Activated CD4-positive, alpha-beta T cell treated with anti-CD3 and anti-CD28 coated beads, Interleukin-2, amount 10 ng/mL, durations not matched to agents 7 days and 5 days (primary cell): ENCODE results near the gene CCNT2. TPM values are rescaled to one million over a fixed set of nuclear protein-coding genes. Genes with fewer than 3 reads are reported as not detected.

Experiments used
- CTCF ChIA-PET: fragments of 350-600 bp; sonication (Branson Sonifier 250); formaldehyde crosslinking; loops from one replicate; lab custom pipeline; 2021; ENCODE audit warnings: antibody characterized with exemption; lab: Charles Lee
- POLR2A ChIA-PET: fragments of 350-600 bp; sonication (Branson Sonifier 250); formaldehyde crosslinking; loops from one replicate; lab custom pipeline; 2021; ENCODE audit warnings: antibody characterized with exemption; lab: Charles Lee
- DNase-seq: peaks from one replicate; pipeline ENCODE4 v3.0.0-alpha.2; 2020
- H3K27ac Mint-ChIP-seq: one replicate; pipeline ENCODE4 v1.8.0; 2021; ENCODE audit warnings: mild to moderate bottlenecking, moderate library complexity, mixed read lengths
- H3K27me3 Mint-ChIP-seq: one replicate; pipeline ENCODE4 v1.8.0; 2021; ENCODE audit warnings: mixed read lengths
- H3K36me3 Mint-ChIP-seq: one replicate; pipeline ENCODE4 v1.8.0; 2021; ENCODE audit warnings: low read depth, mixed read lengths
- H3K4me1 Mint-ChIP-seq: one replicate; pipeline ENCODE4 v1.8.0; 2021; ENCODE audit warnings: mixed read lengths
- H3K4me3 Mint-ChIP-seq: one replicate; pipeline ENCODE4 v1.8.0; 2021; ENCODE audit warnings: mild to moderate bottlenecking, moderate library complexity, mixed read lengths
- H3K9me3 Mint-ChIP-seq: one replicate; pipeline ENCODE4 v1.8.0; 2021; ENCODE audit warnings: mixed read lengths
- total RNA-seq, 2 experiments: library from RNA; stranded (reverse); gene quantifications; one replicate each; pipeline ENCODE4 v1.2.3, GENCODE V29; 2021

CCNT2 gene
- total RNA-seq, 2 experiments from 2014 or later: 43.5 to 50.4 TPM

DNA sequence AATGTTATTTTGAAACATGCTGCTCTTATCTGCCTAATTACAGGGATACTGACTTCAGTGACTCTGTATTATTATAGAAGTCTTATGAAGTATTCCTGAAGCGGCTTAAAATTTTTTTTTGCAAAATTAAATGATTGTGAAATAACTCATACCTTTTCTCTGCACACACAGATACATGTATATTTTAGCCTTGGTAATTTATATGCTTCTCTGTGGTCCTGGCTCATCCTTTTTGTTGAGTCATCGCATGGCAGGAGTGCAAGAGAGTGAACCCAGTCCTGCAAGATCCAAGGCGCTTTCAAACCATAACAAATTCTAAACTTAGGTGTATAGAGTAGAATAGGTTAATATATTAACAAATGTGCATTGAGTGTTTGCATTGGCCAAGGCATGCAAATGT is 8.6 kb downstream of the CCNT2 start:
- H3K36me3 Mint-ChIP-seq: peaks cover 42% of the 10 kb centered on the region
- CTCF ChIA-PET: interaction anchor here (2.1 kb wide), 1 partner anchor 10 kb away, joined by 5 read pairs; no protein-coding TSS in a partner anchor
- no peak overlapping the region for H3K27ac Mint-ChIP-seq
- no peaks in the 10 kb centered on the region for H3K9me3 Mint-ChIP-seq
- no peak overlapping the region for H3K4me3 Mint-ChIP-seq
- DNase-seq: no peak
- H3K4me1 Mint-ChIP-seq: peaks cover 54% of the 10 kb centered on the region
- POLR2A ChIA-PET: no interaction called here
- no peaks in the 10 kb centered on the region for H3K27me3 Mint-ChIP-seq

DNA sequence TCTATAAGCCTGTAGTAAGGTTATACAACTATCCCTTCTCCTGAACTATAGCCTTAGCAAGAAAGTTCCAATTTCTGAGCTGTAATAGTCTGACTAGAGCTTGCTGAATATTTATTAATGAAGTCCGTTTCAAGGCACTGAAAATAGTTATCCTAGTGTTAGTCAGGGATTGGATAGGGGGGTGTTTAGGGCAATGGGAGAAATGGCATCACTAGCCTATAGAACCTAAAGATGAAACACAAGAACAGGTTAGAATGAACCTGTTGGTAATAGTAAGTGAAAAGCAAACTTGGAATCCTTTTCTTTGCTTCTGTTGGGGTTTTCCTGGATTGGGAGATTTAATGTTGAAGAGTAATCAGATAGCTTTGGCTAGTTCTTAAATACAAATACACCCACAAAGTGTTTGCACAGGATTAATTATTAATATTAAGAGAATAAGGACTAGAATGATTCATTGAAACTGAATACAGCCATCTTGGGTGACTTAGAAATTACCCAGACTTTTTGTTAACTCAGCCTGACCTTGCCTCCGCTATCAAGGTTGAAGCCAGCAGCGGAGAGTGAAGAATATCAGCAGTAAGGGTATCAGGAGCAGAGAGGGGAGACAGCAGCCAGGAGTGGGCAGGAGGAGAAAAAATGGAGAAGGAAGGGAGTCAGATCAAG is 14.4 kb downstream of the CCNT2 start:
- Mint-ChIP-seq H3K4me1 (peaks cover 47% of the 10 kb centered on the region), H3K9me3 (no peaks in the 10 kb centered on the region), H3K4me3 (no peak overlapping the region), H3K27me3 (no peaks in the 10 kb centered on the region), H3K36me3 (peaks cover 33% of the 10 kb centered on the region), H3K27ac (no peak overlapping the region)
- POLR2A ChIA-PET: no interaction called here
- DNase-seq: no peak
- CTCF ChIA-PET: no interaction called here

DNA sequence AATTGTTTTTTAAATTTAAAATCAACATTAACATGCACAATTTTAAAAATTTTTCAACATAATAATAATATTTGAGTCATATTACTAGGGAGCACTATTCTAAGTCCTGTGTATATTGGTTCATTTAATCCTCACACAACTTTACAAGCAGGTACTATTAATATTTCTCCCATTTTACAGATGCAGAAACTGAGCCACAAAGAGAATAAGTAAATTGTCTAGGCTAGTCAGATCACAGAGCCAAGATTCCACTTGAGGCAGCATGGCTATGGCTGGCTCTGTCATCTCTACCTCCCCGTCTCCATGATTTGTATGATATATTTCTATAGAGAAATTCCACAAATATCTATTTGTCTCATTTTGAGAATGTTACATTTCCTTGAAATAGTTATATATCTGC is 15.1 kb downstream of the CCNT2 start:
- DNase-seq: no peak
- no peak overlapping the region for H3K27ac Mint-ChIP-seq
- no peaks in the 10 kb centered on the region for H3K27me3 Mint-ChIP-seq
- H3K4me3 Mint-ChIP-seq: no peak overlapping the region
- peaks cover 51% of the 10 kb centered on the region for H3K4me1 Mint-ChIP-seq
- peaks cover 39% of the 10 kb centered on the region for H3K36me3 Mint-ChIP-seq
- ChIA-PET POLR2A (no interaction called here), CTCF (no interaction called here)
- no peaks in the 10 kb centered on the region for H3K9me3 Mint-ChIP-seq

DNA sequence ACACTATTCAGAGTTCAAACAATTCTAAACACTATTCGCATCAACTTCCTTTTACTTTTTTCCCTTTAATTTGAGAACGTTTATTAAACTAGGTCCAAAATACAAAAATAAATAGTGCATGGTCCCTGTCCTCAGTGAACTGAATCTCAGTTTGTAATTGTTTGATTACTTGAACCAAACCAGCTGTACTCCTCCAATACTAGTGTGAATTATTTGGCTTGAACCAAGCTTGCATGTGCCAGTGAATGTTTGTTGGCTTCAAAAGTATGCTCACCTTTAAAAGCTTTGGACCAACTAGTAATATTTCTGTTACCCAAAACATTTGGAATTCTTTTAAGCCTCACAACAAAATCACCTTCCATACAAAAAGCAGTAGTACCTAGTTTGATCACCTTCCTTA is 15.5 kb downstream of the CCNT2 start:
- Mint-ChIP-seq H3K4me3 (no peak overlapping the region), H3K27me3 (no peaks in the 10 kb centered on the region), H3K4me1 (peaks cover 51% of the 10 kb centered on the region), H3K9me3 (no peaks in the 10 kb centered on the region), H3K27ac (no peak overlapping the region), H3K36me3 (peaks cover 40% of the 10 kb centered on the region)
- POLR2A ChIA-PET: no interaction called here
- no peak for DNase-seq
- CTCF ChIA-PET: no interaction called here

DNA sequence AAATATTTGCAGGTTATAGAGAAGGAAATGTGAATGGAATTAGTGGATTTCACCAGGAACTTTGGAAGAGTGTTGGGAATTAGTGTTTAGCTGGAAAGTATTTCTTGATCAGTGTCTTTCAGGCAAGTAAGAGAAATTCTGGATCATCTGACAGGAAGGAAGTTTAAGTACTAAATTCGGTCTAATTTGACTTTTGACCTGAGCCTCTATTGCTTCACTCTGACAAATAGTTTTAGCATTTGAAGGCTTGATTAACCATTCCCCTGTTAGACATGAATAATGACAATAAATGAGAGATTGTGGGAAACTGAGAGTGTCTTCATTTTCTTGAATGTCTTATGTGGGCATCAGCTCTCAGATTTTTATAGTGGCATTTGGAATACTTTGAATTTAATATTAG is 16.0 kb downstream of the CCNT2 start:
- CTCF ChIA-PET: no interaction called here
- Mint-ChIP-seq H3K27me3 (no peaks in the 10 kb centered on the region), H3K9me3 (no peaks in the 10 kb centered on the region), H3K36me3 (peaks cover 44% of the 10 kb centered on the region), H3K27ac (peak overlapping the region; percentile 11), H3K4me3 (no peak overlapping the region), H3K4me1 (peaks cover 51% of the 10 kb centered on the region)
- POLR2A ChIA-PET: no interaction called here
- no peak for DNase-seq

DNA sequence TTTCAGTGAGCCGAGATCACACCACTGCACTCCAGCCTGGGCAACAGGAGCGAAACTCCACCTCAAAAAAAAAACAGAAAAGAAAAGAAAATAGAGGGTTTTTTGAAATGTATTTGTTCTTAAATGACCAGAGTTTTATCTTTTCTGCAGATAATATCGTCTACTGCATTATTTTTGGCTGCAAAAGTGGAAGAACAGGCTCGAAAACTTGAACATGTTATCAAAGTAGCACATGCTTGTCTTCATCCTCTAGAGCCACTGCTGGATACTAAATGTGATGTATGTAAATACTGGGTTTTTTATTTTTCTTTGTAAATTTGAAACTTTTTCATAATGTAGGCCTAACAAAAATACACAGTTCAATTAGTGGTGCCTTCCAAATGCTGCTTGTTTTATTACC is 18.1 kb downstream of the CCNT2 start:
- ChIA-PET POLR2A (no interaction called here), CTCF (no interaction called here)
- peaks cover 47% of the 10 kb centered on the region for H3K36me3 Mint-ChIP-seq
- no peak overlapping the region for H3K4me3 Mint-ChIP-seq
- H3K27me3 Mint-ChIP-seq: no peaks in the 10 kb centered on the region
- H3K4me1 Mint-ChIP-seq: peaks cover 42% of the 10 kb centered on the region
- peak overlapping the region; percentile 46 for H3K27ac Mint-ChIP-seq
- no peak for DNase-seq
- no peaks in the 10 kb centered on the region for H3K9me3 Mint-ChIP-seq

DNA sequence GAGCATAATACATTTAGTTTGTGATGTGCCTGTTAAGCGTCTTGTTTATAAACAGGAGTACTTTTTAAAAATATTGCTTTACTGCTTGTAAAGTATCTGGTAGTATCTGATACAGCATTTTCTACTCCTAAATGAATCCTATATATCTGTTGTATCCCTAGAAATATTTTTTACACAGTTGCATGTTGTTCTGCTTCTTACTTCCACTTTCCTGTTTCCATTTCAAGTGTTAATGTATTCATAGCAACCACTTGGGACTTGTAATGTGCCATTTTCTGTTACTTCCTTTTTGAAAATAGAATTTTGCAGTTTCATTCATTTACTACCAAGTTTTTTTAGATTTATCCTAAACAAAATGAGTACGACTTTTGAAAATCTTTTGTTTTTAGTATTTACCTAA is 24.9 kb downstream of the CCNT2 start:
- POLR2A ChIA-PET: interaction anchor here (0.6 kb wide), 1 partner anchor 1033 kb away, joined by 3 read pairs; no protein-coding TSS in a partner anchor
- peaks cover 12% of the 10 kb centered on the region for H3K4me1 Mint-ChIP-seq

DNA sequence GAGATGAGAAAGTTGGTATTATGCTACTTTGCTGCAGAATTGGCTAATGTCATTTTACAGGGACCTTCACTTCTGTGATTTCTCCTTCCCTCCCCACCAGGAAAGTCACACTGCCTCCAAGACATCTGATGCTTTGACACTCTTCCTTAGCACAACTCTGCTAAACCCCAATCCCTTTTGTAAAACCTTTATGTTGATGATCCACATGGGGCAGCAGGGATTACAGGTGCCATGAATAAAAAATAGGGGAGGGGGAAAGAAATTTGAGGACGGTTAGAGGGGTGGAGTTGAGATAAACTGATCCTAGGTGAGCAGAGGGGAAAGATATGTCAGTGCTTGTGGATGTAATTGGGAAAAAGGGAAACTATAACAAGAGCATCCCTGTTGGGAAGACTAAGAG is 26.4 kb downstream of the CCNT2 start:
- peaks cover 53% of the 10 kb centered on the region for H3K36me3 Mint-ChIP-seq
- ChIA-PET CTCF (no interaction called here), POLR2A (no interaction called here)
- no peak overlapping the region for H3K27ac Mint-ChIP-seq
- H3K27me3 Mint-ChIP-seq: no peaks in the 10 kb centered on the region
- no peak overlapping the region for H3K4me3 Mint-ChIP-seq
- H3K4me1 Mint-ChIP-seq: peaks cover 18% of the 10 kb centered on the region
- no peak for DNase-seq
- H3K9me3 Mint-ChIP-seq: no peaks in the 10 kb centered on the region

More for the DNA sequence above, 24.9 kb downstream of the CCNT2 start:
- H3K9me3 Mint-ChIP-seq: no peaks in the 10 kb centered on the region
- peaks cover 52% of the 10 kb centered on the region for H3K36me3 Mint-ChIP-seq
- no peak overlapping the region for H3K27ac Mint-ChIP-seq
- DNase-seq: no peak
- CTCF ChIA-PET: no interaction called here
- H3K4me3 Mint-ChIP-seq: no peak overlapping the region
- no peaks in the 10 kb centered on the region for H3K27me3 Mint-ChIP-seq

DNA sequence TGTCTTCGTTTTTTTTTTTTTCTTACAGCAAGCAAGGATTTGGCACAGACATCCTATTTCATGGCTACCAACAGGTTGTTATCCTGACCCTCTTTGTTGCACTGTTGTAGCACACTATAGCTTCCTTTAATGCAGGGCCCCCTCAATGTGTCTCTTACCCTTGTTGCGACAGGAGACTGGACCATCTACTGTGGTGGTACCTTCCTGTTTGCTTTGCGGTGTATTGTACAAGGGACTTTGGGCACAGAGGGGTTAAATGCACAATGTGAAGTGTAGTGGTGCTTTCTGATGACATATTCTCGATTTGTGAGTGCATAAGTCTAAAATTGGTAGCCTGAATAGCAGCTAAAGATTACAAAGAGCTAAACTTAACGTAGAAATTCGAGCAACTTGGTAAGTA is 27.5 kb downstream of the CCNT2 start:
- ChIA-PET POLR2A (no interaction called here), CTCF (interaction anchor here (0.6 kb wide), 1 partner anchor 1438 kb away, joined by 3 read pairs; no protein-coding TSS in a partner anchor)
- Mint-ChIP-seq H3K36me3 (peaks cover 55% of the 10 kb centered on the region), H3K27me3 (no peaks in the 10 kb centered on the region), H3K4me3 (no peak overlapping the region), H3K4me1 (peaks cover 24% of the 10 kb centered on the region), H3K9me3 (no peaks in the 10 kb centered on the region), H3K27ac (no peak overlapping the region)
- DNase-seq: no peak

DNA sequence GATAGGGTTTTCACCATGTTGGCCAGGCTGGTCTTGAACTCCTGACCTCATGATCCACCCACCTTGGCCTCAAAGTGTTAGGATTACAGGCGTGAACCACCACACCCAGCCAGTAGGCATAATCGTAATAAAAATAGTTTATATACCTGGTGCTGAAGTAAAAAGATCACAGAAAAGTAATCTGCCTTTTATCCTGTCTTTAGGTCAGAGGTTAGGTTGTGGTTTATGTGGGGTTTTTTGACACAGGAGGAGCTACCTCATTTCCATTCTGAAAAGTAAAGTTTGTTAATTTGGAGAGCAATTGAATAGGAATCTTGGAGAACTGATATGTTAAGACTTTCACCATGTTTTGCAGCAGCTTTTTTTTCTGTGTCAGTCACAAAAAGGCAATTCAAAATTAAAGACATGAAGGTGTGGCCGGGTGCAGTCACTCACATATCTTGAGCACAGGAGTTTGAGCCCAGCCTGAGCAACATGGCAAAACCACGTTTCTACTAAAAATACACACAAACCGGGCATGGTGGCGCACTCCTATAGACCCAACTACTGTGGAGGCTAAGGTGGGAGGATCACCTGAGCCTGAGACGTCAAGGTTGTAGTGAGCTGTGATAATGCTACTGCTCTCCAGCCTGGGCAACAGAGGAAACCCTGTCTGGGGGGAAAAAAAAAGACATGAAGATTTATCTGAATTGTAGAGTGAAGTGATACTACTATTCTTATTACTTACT is 31.5 kb downstream of the CCNT2 start:
- Mint-ChIP-seq H3K9me3 (no peaks in the 10 kb centered on the region), H3K36me3 (peaks cover 73% of the 10 kb centered on the region), H3K27ac (peak overlapping the region; percentile 61), H3K4me3 (no peak overlapping the region), H3K27me3 (no peaks in the 10 kb centered on the region), H3K4me1 (peaks cover 32% of the 10 kb centered on the region)
- POLR2A ChIA-PET: interaction anchor here (0.7 kb wide), 1 partner anchor 496 kb away, joined by 3 read pairs; no protein-coding TSS in a partner anchor
- no peak for DNase-seq
- CTCF ChIA-PET: interaction anchor here (0.7 to 1.2 kb wide), 2 partner anchors 803 to 821 kb away, joined by 3 to 5 read pairs; no protein-coding TSS in a partner anchor

DNA sequence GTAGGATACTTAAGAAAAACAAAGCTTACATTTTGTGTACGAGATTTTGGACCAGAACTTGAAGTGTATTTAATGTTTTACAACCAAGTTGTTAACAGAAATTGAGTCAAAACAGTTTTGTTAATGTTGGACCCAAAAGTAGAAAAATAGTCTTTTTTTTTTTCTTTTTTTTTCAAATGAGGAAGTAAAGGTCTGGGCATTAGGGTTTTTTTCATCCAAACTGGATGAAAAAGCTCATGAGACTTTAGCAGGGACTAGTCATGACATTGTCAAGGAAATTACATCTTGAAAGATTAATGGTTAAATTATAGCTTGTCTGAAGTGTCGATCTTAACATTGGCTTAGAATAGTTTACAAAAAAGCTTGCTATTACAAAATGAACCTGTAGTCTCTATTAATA is 32.3 kb downstream of the CCNT2 start:
- ChIA-PET POLR2A (interaction anchor here (0.7 kb wide), 1 partner anchor 795 kb away, joined by 5 read pairs; no protein-coding TSS in a partner anchor), CTCF (interaction anchor here (0.7 to 1.2 kb wide), 2 partner anchors 803 to 822 kb away, joined by 3 to 5 read pairs; no protein-coding TSS in a partner anchor)
- Mint-ChIP-seq H3K9me3 (no peaks in the 10 kb centered on the region), H3K27ac (no peak overlapping the region), H3K4me3 (no peak overlapping the region), H3K27me3 (no peaks in the 10 kb centered on the region), H3K4me1 (peaks cover 31% of the 10 kb centered on the region), H3K36me3 (peaks cover 67% of the 10 kb centered on the region)
- DNase-seq: no peak

DNA sequence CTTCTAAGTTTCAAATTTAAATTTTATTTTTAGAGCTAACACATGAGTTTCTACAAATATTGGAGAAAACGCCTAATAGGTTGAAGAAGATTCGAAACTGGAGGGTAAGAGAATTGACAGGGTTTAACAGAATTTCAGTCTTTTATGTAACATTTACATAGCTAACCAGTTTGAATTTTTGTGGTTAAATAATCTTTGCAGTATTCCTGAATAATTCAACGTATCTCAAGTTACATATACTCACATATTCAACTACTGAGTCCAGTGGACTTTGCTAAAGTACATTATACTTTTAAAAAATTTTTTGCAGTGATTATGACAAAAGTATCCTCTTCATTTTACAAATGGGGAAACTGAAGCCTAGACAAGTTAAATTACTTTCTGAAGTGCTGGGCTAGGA is 34.0 kb downstream of the CCNT2 start:
- Mint-ChIP-seq H3K27me3 (no peaks in the 10 kb centered on the region), H3K36me3 (peaks cover 69% of the 10 kb centered on the region), H3K9me3 (no peaks in the 10 kb centered on the region), H3K4me3 (no peak overlapping the region), H3K4me1 (peaks cover 30% of the 10 kb centered on the region), H3K27ac (no peak overlapping the region)
- ChIA-PET POLR2A (no interaction called here), CTCF (no interaction called here)
- DNase-seq: no peak

DNA sequence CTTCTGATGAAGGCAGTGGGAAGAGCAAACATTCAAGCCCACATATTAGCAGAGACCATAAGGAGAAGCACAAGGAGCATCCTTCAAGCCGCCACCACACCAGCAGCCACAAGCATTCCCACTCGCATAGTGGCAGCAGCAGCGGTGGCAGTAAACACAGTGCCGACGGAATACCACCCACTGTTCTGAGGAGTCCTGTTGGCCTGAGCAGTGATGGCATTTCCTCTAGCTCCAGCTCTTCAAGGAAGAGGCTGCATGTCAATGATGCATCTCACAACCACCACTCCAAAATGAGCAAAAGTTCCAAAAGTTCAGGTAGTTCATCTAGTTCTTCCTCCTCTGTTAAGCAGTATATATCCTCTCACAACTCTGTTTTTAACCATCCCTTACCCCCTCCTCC is 35.4 kb downstream of the CCNT2 start:
- Mint-ChIP-seq H3K27ac (peak overlapping the region; percentile 64), H3K36me3 (peaks cover 62% of the 10 kb centered on the region), H3K4me3 (no peak overlapping the region), H3K9me3 (no peaks in the 10 kb centered on the region), H3K27me3 (no peaks in the 10 kb centered on the region), H3K4me1 (peaks cover 24% of the 10 kb centered on the region)
- CTCF ChIA-PET: no interaction called here
- DNase-seq: no peak
- POLR2A ChIA-PET: no interaction called here
